HepG2 (cell line): ENCODE data around the gene NDUFB10. TPM values are rescaled to one million over a fixed set of nuclear protein-coding genes. Genes with fewer than 3 reads are reported as not detected.

Experiments
- CBX5 ChIP-seq: sonication (generic); formaldehyde crosslinking; IDR thresholded peaks from 2 replicates; pipeline ENCODE4 v1.4.0; 2020; ENCODE audit warnings: missing genetic modification reagents, borderline replicate concordance
- CERS6 ChIP-seq: sonication (generic); formaldehyde crosslinking; IDR thresholded peaks from 2 replicates; pipeline ENCODE4 v1.5.0; 2020; ENCODE audit warnings: missing genetic modification reagents
- GPN1 ChIP-seq: sonication (generic); formaldehyde crosslinking; IDR thresholded peaks from 2 replicates; pipeline ENCODE4 v1.5.1; 2020; ENCODE audit warnings: missing genetic modification reagents, borderline replicate concordance
- HHEX ChIP-seq: IDR thresholded peaks from 2 replicates; pipeline ENCODE4 v1.6.1; 2016; ENCODE audit warnings: control low read depth
- HOXD1 ChIP-seq: sonication (generic); formaldehyde crosslinking; IDR thresholded peaks from 2 replicates; pipeline ENCODE4 v1.5.0; 2020; ENCODE audit warnings: missing genetic modification reagents
- IKZF5 ChIP-seq: IDR thresholded peaks from 2 replicates; pipeline ENCODE4 v1.6.1; 2018; ENCODE audit warnings: missing genetic modification reagents, mild to moderate bottlenecking, missing compliant biosample characterization
- JUND ChIP-seq: sonication (generic); formaldehyde crosslinking; IDR thresholded peaks from 2 replicates; pipeline ENCODE4 v1.8.0; 2022; ENCODE audit warnings: mild to moderate bottlenecking, missing genetic modification reagents
- KMT2A ChIP-seq: sonication (generic); formaldehyde crosslinking; IDR thresholded peaks from 2 replicates; pipeline ENCODE4 v1.4.0; 2020; ENCODE audit warnings: missing genetic modification reagents
- NPAS2 ChIP-seq: sonication (generic); formaldehyde crosslinking; IDR thresholded peaks from 2 replicates; pipeline ENCODE4 v1.8.0; 2022; ENCODE audit warnings: mild to moderate bottlenecking, missing genetic modification reagents, borderline replicate concordance
- POLR2AphosphoS2 ChIP-seq: IDR thresholded peaks from 2 replicates; pipeline ENCODE4 v1.6.1; 2011; ENCODE audit warnings: low read depth, low read length, improper control_type of control experiment
- STAT6 ChIP-seq: sonication (generic); formaldehyde crosslinking; IDR thresholded peaks from 2 replicates; pipeline ENCODE4 v1.4.0; 2020; ENCODE audit warnings: missing genetic modification reagents, mild to moderate bottlenecking, borderline replicate concordance
- THYN1 ChIP-seq: sonication (generic); formaldehyde crosslinking; IDR thresholded peaks from 2 replicates; pipeline ENCODE4 v1.8.1; 2023; ENCODE audit warnings: low read depth, mild to moderate bottlenecking, moderate library complexity, missing genetic modification reagents, borderline replicate concordance
- ZBTB39 ChIP-seq: sonication (generic); formaldehyde crosslinking; IDR thresholded peaks from 2 replicates; pipeline ENCODE4 v1.5.0; 2020; ENCODE audit warnings: missing genetic modification reagents
- ZC3H13 ChIP-seq: sonication (generic); formaldehyde crosslinking; IDR thresholded peaks from 2 replicates; pipeline ENCODE4 v1.8.1; 2023; ENCODE audit warnings: mild to moderate bottlenecking, missing genetic modification reagents, moderate library complexity
- ZNF10 ChIP-seq: sonication (generic); formaldehyde crosslinking; IDR thresholded peaks from 2 replicates; pipeline ENCODE4 v1.4.0; 2020; ENCODE audit warnings: mild to moderate bottlenecking, low read depth, missing genetic modification reagents, borderline replicate concordance
- ZNF224 ChIP-seq: sonication (generic); formaldehyde crosslinking; IDR thresholded peaks from 2 replicates; pipeline ENCODE4 v1.5.0; 2020; ENCODE audit warnings: mild to moderate bottlenecking, missing genetic modification reagents
- ZNF572 ChIP-seq: sonication (generic); formaldehyde crosslinking; IDR thresholded peaks from 2 replicates; pipeline ENCODE4 v1.5.1; 2020; ENCODE audit warnings: mild to moderate bottlenecking, missing genetic modification reagents
- ZNF670 ChIP-seq: sonication (generic); formaldehyde crosslinking; IDR thresholded peaks from 2 replicates; pipeline ENCODE4 v1.8.0; 2022; ENCODE audit warnings: mild to moderate bottlenecking, missing genetic modification reagents, borderline replicate concordance
- ZNF790 ChIP-seq: sonication (generic); formaldehyde crosslinking; IDR thresholded peaks from 2 replicates; pipeline ENCODE4 v1.8.0; 2022; ENCODE audit warnings: missing genetic modification reagents, mild to moderate bottlenecking, borderline replicate concordance
- polyA plus RNA-seq, 8 experiments: library from polyadenylated mRNA; depleted of rRNA in 3 of 8; stranded (reverse) in 7 of 8; unstranded in 1 of 8; fragments of >200 nt; fragmentation: Illumina TruSeq in 4 of 8; extraction: Trizol in 4 of 8; gene quantifications; 2 replicates each; pipeline versions ENCODE4 v1.2.1 to v1.2.3, GENCODE V29; 2011 to 2016; ENCODE audit warnings: low read depth in 4 of 8, missing spikeins in 1 of 8, mixed read lengths in 1 of 8; ENCODE audit not compliant: insufficient read depth in 1 of 8
- total RNA-seq, 5 experiments: library from RNA; depleted of rRNA; stranded (reverse); fragments of >200 nt; fragmentation: Illumina TruSeq; extraction: Trizol; gene quantifications; 2 replicates each; pipeline ENCODE4 v1.2.3, GENCODE V29; 2016; ENCODE audit warnings: low read depth in 1 of 5

Gene NDUFB10
- total and polyA plus RNA-seq, 2 of the 13 experiments (the other 11 are each of a cell fraction or from before 2014, with no cell fraction given): 68.6 to 157 TPM

GRCh38 chr16:1940273-1941161 lies 18.8 kb upstream of the NDUFB10 start (continued):
- TF ChIP-seq STAT6 (peak; percentile 4; the same call in 1 of the 2 replicates), JUND (no peak), HOXD1 (no peak), IKZF5 (CRISPR knock-in tag) (peak; percentile 47), ZBTB39 (CRISPR knock-in tag) (no peak), ZNF572 (CRISPR knock-in tag) (no peak), GPN1 (no peak), THYN1 (CRISPR knock-in tag) (no peak), ZC3H13 (no peak; the same call in none of the 2 replicates), CERS6 (CRISPR knock-in tag) (no peak), KMT2A (no peak; the same call in none of the 2 replicates), CBX5 (CRISPR knock-in tag) (peak; percentile 39; the same call in 1 of the 2 replicates), ZNF790 (CRISPR knock-in tag) (no peak), HHEX (CRISPR knock-in tag) (no peak), POLR2AphosphoS2 (no peak), NPAS2 (CRISPR knock-in tag) (no peak), ZNF670 (CRISPR knock-in tag) (no peak), ZNF10 (no peak), ZNF224 (CRISPR knock-in tag) (no peak)
